BJ (cell line): ENCODE measurements around the gene DNAJB13. TPM values are rescaled to one million over a fixed set of nuclear protein-coding genes. Genes with fewer than 3 reads are reported as not detected.
"Not testable (repeated sequence)": the region's sequence is repeated elsewhere in the genome, so short reads cannot be mapped to it uniquely, and the experiment has no call there.

Source experiments
- CTCF ChIA-PET: fragments of 350-600 bp; formaldehyde crosslinking; extraction: SDS; loops from one replicate; lab custom pipeline; 2021; ENCODE audit warnings: antibody characterized with exemption, inconsistent platforms; lab: Yijun Ruan, JAX
- POLR2A ChIA-PET: fragments of 300-600 bp; sonication (Branson Sonifier 250); formaldehyde crosslinking; extraction: SDS; loops from one replicate; lab custom pipeline; 2021; ENCODE audit warnings: antibody characterized with exemption; lab: Charles Lee
- DNase-seq: peaks from one replicate; pipeline ENCODE4 v3.0.0-alpha.2; 2011; ENCODE audit warnings: low read depth
- H3K27me3 ChIP-seq: 2 replicates; pipeline ENCODE4 v1.6.0; 2011; ENCODE audit warnings: low read length; ENCODE audit not compliant: control insufficient read depth, insufficient read depth
- H3K36me3 ChIP-seq: 2 replicates; pipeline ENCODE4 v1.5.1; 2011; ENCODE audit warnings: low read length; ENCODE audit not compliant: control insufficient read depth, insufficient read depth
- H3K4me3 ChIP-seq: 2 replicates; pipeline ENCODE4 v1.5.1; 2011; ENCODE audit warnings: low read depth, mild to moderate bottlenecking, control low read depth, low read length
- polyA plus RNA-seq: library from polyadenylated mRNA; depleted of rRNA; stranded (reverse); fragments of >200 nt; gene quantifications from 2 replicates; pipeline ENCODE4 v1.2.3, GENCODE V29; 2011
- TF ChIP-seq, protein P1 (sequence below): IDR thresholded peaks from 2 replicates; pipeline ENCODE4 v1.5.1; 2011; ENCODE audit warnings: low read depth, mild to moderate bottlenecking, control low read depth, inconsistent platforms, low read length, moderate library complexity; ENCODE audit not compliant: insufficient read depth

The DNAJB13 gene
- polyA plus RNA-seq, 1 experiment, result 0.47 TPM

DNA sequence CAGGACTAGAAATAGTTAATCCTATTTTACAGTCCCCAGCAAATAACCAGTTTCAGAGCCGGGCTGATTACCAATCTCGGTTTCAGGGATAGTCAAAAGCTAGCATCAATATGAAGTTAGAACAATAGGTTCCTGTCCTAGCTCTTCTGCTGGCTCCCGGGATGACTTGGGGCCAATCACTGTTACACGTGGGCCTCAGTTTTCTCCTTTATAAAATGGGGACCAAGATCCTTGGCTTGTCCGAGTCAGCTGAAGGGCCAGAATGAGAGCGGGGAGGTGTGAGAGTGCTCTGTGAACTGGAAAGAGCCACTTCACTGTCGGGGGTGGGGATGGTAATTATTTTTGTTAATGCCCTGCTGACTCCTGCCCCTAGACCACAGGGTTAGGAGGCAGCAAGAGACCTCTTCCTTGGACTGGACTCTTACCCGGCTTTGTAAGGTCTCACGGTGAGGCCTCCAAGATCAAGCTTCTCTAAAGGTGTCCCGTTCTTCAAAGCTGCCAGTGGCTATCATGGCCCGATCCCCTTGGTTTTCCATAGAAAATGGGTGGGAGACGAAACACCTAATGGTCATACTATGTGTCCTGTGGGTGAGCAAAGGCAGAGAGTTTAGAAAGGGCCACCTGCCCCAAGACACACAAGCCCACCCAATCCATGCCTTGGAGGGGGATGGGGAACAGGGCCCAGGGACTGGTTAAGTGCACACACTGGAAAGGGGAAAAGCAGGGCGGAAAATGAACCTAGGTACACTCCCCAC lies 30.4 kb downstream of the DNAJB13 start:
- DNase-seq, result no peak
- TF ChIP-seq, protein P1, sequence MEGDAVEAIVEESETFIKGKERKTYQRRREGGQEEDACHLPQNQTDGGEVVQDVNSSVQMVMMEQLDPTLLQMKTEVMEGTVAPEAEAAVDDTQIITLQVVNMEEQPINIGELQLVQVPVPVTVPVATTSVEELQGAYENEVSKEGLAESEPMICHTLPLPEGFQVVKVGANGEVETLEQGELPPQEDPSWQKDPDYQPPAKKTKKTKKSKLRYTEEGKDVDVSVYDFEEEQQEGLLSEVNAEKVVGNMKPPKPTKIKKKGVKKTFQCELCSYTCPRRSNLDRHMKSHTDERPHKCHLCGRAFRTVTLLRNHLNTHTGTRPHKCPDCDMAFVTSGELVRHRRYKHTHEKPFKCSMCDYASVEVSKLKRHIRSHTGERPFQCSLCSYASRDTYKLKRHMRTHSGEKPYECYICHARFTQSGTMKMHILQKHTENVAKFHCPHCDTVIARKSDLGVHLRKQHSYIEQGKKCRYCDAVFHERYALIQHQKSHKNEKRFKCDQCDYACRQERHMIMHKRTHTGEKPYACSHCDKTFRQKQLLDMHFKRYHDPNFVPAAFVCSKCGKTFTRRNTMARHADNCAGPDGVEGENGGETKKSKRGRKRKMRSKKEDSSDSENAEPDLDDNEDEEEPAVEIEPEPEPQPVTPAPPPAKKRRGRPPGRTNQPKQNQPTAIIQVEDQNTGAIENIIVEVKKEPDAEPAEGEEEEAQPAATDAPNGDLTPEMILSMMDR, result no peak
- Histone ChIP-seq H3K4me3 (no peak overlapping the region), H3K27me3 (no peaks in the 10 kb centered on the region), H3K36me3 (no peaks in the 10 kb centered on the region; the same call in 1 of the 2 replicates)
- CTCF ChIA-PET, result interaction anchor here (0.9 to 3.3 kb wide), 3 partner anchors 8 to 469 kb away, joined by 4 to 22 read pairs (median 6); no protein-coding TSS in a partner anchor
- POLR2A ChIA-PET, result no interaction called here

DNA sequence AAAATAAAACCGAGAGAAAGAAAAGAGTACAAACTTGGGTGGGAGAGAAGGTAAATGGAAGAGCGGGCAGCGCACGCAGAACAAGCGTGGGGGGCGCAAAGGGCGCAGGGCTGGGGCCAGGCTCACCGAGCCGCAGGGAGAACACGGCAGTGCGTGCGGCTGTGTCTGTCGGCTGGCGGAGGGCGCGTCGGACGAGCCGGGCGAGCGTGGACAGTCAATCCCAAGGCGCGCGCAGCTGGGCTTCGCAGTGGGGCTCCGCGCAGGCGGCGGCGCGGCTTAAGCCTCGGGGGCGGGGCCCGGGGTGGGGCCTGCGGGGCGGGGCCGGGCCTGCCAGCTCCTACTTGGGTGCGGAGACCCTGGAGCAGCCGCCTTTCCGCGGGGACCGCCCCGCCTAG lies 31.8 kb downstream of the DNAJB13 start, which contains the start of gene UCP2:
Gene UCP2 (minus strand): TSS at position 249 of the 395 bp plus-strand sequence. CDS start 4,465 bp downstream, outside the sequence.
- no peak for DNase-seq
- ChIA-PET POLR2A (interaction anchor here (0.6 kb wide), 1 partner anchor 627 kb away, joined by 3 read pairs; no protein-coding TSS in a partner anchor), CTCF (interaction anchor here (0.9 to 1.3 kb wide), 2 partner anchors 10 to 19 kb away, joined by 3 to 4 read pairs; no protein-coding TSS in a partner anchor)
- H3K27me3 ChIP-seq, result no peaks in the 10 kb centered on the region
- TF ChIP-seq, protein P1, result no peak
- peak within 1 kb of the TSS; percentile 67 for H3K4me3 ChIP-seq
- H3K36me3 ChIP-seq, result no peaks in the 10 kb centered on the region

DNA sequence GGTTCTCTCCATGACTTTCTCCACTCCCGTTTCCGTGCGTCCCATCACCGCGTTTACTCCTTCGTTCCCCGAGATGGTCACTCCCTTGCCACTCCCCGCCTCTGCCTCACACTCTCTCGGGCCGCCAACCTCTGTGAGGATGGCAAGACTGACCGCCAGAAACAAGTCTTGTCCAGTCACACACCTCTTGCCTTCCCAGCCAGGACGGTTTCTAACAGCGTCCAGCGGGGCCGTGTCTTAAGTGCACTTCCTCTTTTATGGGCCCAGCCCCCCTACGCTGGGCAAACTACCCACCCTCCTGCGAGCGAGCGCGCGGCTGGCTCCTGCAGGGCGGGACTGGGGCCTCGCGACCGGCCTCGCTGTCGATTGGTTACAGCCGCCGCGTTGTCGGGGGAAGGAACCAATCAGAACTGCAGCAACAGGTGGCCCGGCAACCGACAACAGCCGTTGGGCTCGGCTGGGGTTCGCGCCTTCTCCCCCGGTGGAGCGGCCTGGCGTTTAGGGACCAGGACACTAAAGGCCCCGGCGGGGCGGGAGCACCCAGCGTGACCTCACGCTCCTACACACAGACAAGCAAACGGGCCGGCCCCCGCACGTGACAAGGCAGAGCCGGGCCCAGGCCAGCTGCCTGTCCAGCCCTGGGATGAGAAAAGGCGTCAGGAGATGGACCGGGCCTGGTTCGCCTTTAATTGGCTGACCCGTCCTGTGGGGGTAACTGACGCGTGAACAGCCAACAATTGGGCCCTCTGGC lies 32.3 kb downstream of the DNAJB13 start:
- TF ChIP-seq, protein P1, result no peak
- Histone ChIP-seq H3K27me3 (no peaks in the 10 kb centered on the region), H3K4me3 (peak overlapping the region; percentile 67), H3K36me3 (no peaks in the 10 kb centered on the region)
- CTCF ChIA-PET, result interaction anchor here (0.9 to 1.3 kb wide), 2 partner anchors 20 to 22 kb away, joined by 3 read pairs; no protein-coding TSS in a partner anchor
- POLR2A ChIA-PET, result interaction anchor here (0.6 kb wide), 1 partner anchor 627 kb away, joined by 3 read pairs; no protein-coding TSS in a partner anchor
- DNase-seq, result peak; percentile 56

DNA sequence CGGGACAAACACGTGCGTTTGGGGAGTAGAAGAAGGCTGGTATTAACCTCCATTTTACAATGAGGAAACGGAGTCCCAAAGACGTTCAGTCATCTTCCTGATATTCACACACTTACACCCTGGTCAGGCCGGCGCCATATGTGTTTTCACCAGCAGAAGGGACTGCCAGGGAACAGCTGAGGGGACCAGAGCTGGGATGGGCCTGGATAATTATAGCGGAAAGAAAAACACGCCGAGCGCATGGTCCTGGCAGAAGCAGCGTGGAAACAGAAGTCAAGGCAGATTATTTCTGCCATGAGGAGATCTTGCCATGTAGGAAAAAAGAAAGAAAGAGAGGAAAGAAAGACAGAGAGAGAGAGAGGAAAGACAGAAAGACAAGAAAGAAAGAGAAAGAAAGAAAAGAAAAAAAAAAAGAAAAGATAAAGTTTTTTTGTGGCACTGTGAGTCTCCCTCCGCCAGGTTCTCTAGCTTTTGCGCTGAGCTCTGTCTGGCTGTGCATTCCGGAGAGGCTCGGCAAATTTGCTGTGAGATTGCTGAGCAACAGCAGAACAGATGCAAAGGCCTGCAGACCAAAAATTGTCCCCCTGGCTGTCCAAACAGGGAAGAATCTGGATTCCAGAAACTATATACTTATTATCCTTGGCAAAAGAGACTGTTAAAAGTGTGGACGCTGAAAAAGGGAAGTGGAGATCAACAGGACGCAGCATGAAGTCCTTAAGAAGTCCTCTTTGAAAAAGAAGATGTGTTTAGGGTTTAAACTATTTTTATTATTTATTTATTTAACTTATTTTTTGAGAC lies 33.1 kb downstream of the DNAJB13 start:
- Histone ChIP-seq H3K36me3 (no peaks in the 10 kb centered on the region), H3K4me3 (peak overlapping the region; percentile 67), H3K27me3 (no peaks in the 10 kb centered on the region)
- TF ChIP-seq, protein P1, result no peak
- CTCF ChIA-PET, result interaction anchor here (0.9 kb wide), 1 partner anchor 21 kb away, joined by 3 read pairs; no protein-coding TSS in a partner anchor
- POLR2A ChIA-PET, result no interaction called here
- DNase-seq, result no peak

DNA sequence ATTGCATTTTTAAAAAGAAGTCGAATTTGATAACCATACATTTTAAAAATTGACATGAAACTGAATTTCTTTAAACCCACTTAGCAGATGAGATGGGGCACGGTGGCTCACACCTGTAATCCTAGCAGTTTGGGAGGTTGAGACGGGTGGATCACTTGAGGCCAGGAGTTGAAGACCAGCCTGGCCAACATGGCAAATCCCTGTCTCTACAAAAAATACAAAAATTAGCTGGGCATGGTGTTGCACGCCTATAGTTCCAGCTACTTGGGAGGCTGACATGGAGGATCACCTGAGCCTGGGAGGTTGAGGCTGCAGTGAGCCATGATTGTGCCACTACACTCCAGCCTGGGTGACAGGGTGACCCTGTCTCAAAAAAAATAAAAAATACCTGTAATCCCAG lies 34.8 kb downstream of the DNAJB13 start:
- H3K4me3 ChIP-seq, CTCF ChIA-PET, DNase-seq, POLR2A ChIA-PET, H3K36me3 ChIP-seq, H3K27me3 ChIP-seq: not testable (repeated sequence)
